Lung (tissue), 13 donors: ENCODE measurements around the gene MACROD1. TPM values are rescaled to one million over a fixed set of nuclear protein-coding genes. Genes with fewer than 3 reads are reported as not detected.

Experiments used
- ATAC-seq: fragments of 200-7000 bp; cut with Tn5 transposase; one replicate; pipeline ENCODE4 v1.9.1; 2020; ENCODE audit warnings: moderate number of reproducible peaks; ENCODE audit not compliant: insufficient read depth, low FRiP score
- DNase-seq, 3 donors: peaks; one replicate each; pipeline ENCODE4 v3.0.0-alpha.2; 2013 to 2017
- H3K27ac ChIP-seq, 2 donors: one replicate each; pipeline ENCODE4 v1.5.1; 2013; ENCODE audit warnings: mild to moderate bottlenecking in 2 of 2, moderate library complexity in 2 of 2, control low read depth in 1 of 2, inconsistent platforms in 1 of 2, low read depth in 1 of 2, low read length in 1 of 2
- H3K27me3 ChIP-seq, 3 donors: one replicate each; pipeline ENCODE4 v1.5.1; 2013; ENCODE audit warnings: low read length in 2 of 3; ENCODE audit not compliant: control insufficient read depth in 3 of 3, insufficient read depth in 3 of 3
- H3K36me3 ChIP-seq, 4 donors: one replicate each; pipeline ENCODE4 v1.5.1; 2013; ENCODE audit warnings: low read length in 4 of 4, mild to moderate bottlenecking in 1 of 4, moderate library complexity in 1 of 4; ENCODE audit not compliant: control insufficient read depth in 4 of 4, insufficient read depth in 4 of 4
- H3K4me1 ChIP-seq, 5 donors: one replicate each; pipeline ENCODE4 v1.5.1; 2013; ENCODE audit warnings: low read length in 5 of 5, mild to moderate bottlenecking in 2 of 5, moderate library complexity in 1 of 5; ENCODE audit not compliant: control insufficient read depth in 5 of 5, insufficient read depth in 5 of 5
- H3K4me3 ChIP-seq: one replicate; pipeline ENCODE4 v1.5.1; 2013; ENCODE audit warnings: mild to moderate bottlenecking, control low read depth, moderate library complexity
- H3K9ac ChIP-seq, 2 donors: one replicate each; pipeline ENCODE4 v1.5.1; 2013; ENCODE audit warnings: low read length in 2 of 2, control low read depth in 1 of 2; ENCODE audit not compliant: insufficient read depth in 1 of 2
- H3K9me3 ChIP-seq, 4 donors: one replicate each; pipeline ENCODE4 v1.5.1; 2013; ENCODE audit warnings: low read length in 3 of 4, mild to moderate bottlenecking in 1 of 4, moderate library complexity in 1 of 4; ENCODE audit not compliant: control insufficient read depth in 4 of 4, insufficient read depth in 3 of 4
- WGBS, 2 donors: extraction: QIAGEN DNeasy Blood & Tissue Kit; methylation state at CpG; one replicate each; pipeline ENCODE4 v1.1.7; 2013; 5-methylcytosine and 5-hydroxymethylcytosine counted together
- polyA plus RNA-seq, 2 donors: library from polyadenylated mRNA; stranded (reverse); fragments of 200-250 nt; gene quantifications; one replicate each; pipeline ENCODE4 v1.2.1, GENCODE V29; 2013
- small RNA-seq: library from RNA; depleted of rRNA; stranded (forward); fragments of <200 nt; gene quantifications from one replicate; pipeline ENCODE3, GENCODE V24; 2014; ENCODE audit warnings: low replicate concordance
- total RNA-seq, 2 donors: library from RNA; depleted of rRNA in 1 of 2; stranded (reverse); fragments of >200 nt in 1 of 2; gene quantifications; one replicate each; pipeline ENCODE4 v1.2.1, GENCODE V29; 2014 to 2021
- TF ChIP-seq, protein P1 (sequence below): IDR thresholded peaks from 2 replicates; pipeline ENCODE4 v1.5.1; 2012; ENCODE audit warnings: mild to moderate bottlenecking; ENCODE audit errors: control extremely low read depth, extremely low read depth
- donor health status: control.
- donor health status: control.
- donor health status: Bipolar disorder and iron deficiency.
- donor health status: healthy.
- donor health status: DM: yes; HTN: yes; CAD: no.

The MACROD1 gene
- total and polyA plus RNA-seq, 4 donors = 9.9 to 70.0 (median 19.0) TPM

DNA sequence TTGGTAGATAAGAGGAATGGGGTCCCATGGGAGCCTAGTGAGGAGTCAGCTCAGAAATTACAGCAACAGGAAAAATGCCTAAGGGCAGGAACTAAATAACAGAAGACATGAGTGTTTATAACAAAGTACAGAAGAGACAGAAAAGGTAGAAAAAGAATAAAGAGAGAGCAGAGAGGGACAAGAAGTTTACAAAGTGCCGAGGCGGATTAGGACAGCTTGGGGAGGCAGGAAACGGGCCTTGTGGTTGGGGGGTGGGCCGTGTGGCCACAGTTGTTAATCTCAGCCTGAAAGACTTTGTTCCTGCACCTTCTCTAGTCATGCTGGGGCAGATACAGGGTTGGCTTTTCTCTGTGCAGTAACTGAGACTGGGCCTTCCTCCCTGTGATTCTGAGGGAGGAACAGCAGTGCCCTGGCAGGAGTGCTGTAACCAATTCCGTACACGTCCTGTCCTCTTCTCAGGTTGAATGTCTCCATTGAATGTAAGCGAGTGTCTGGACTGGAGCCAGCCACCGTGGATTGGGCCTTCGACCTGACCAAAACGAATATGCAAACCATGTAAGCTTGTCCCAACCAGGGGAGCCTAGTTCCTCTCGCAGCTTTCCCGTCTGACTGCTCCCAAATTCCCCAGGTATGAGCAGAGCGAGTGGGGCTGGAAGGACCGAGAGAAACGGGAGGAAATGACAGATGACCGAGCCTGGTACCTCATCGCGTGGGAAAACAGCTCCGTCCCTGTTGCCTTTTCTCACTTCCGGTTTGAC is 214.0 kb downstream of the MACROD1 start:
- H3K9me3 ChIP-seq = peaks cover 0 to 2% (median 0%) of the 10 kb centered on the region in 4 donors
- WGBS, 2 donors = 61 to 77% methylated on average over 20 of the region's 20 CpGs
- no peak overlapping the region for H3K4me3 ChIP-seq
- ATAC-seq (no peak), DNase-seq (no peak)
- H3K27ac ChIP-seq = no peak overlapping the region
- TF ChIP-seq, protein P1, sequence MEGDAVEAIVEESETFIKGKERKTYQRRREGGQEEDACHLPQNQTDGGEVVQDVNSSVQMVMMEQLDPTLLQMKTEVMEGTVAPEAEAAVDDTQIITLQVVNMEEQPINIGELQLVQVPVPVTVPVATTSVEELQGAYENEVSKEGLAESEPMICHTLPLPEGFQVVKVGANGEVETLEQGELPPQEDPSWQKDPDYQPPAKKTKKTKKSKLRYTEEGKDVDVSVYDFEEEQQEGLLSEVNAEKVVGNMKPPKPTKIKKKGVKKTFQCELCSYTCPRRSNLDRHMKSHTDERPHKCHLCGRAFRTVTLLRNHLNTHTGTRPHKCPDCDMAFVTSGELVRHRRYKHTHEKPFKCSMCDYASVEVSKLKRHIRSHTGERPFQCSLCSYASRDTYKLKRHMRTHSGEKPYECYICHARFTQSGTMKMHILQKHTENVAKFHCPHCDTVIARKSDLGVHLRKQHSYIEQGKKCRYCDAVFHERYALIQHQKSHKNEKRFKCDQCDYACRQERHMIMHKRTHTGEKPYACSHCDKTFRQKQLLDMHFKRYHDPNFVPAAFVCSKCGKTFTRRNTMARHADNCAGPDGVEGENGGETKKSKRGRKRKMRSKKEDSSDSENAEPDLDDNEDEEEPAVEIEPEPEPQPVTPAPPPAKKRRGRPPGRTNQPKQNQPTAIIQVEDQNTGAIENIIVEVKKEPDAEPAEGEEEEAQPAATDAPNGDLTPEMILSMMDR = no peak
- no peaks in the 10 kb centered on the region for H3K4me1 ChIP-seq
- H3K36me3 ChIP-seq = peaks cover 8 to 28% (median 24%) of the 10 kb centered on the region in 4 donors
- no peak overlapping the region for H3K9ac ChIP-seq
- no peaks in the 10 kb centered on the region for H3K27me3 ChIP-seq

Small RNA genes lying within 50 kb of the gene (small RNA-seq; reads per million reads assigned to genes)
- gene RNU6-45P = not detected

Other genes with a start within 250 kb of the MACROD1 start
- gene RCOR2, start 248.9 kb downstream of the MACROD1 start, total RNA-seq = 1 to 10 TPM; 1.4 to 1.6 TPM
- gene RCOR2, start 248.9 kb downstream of the MACROD1 start, polyA plus RNA-seq = under 1 TPM; 0.16 to 0.37 TPM
- gene NAA40, start 227.1 kb downstream of the MACROD1 start, total RNA-seq = 10 to 100 TPM; 18.1 to 20.5 TPM
- 1 to 10 TPM; 9.2 to 9.6 TPM for gene NAA40, start 227.1 kb downstream of the MACROD1 start, polyA plus RNA-seq
- 100 to 1,000 TPM; 149 to 362 TPM for gene COX8A, start 191.5 kb downstream of the MACROD1 start, total RNA-seq
- 100 to 1,000 TPM; 666 to 779 TPM for gene COX8A, start 191.5 kb downstream of the MACROD1 start, polyA plus RNA-seq
- 10 to 100 TPM; 40.8 to 72.2 TPM for gene OTUB1, start 179.7 kb downstream of the MACROD1 start, total RNA-seq
- gene OTUB1, start 179.7 kb downstream of the MACROD1 start, polyA plus RNA-seq = 10 to 100 TPM; 72.5 to 95.2 TPM
- gene FLRT1, start 130.2 kb downstream of the MACROD1 start, total RNA-seq = under 1 TPM; 0.18 to 0.34 TPM
- under 1 TPM; 0.02 to 0.06 TPM for gene FLRT1, start 130.2 kb downstream of the MACROD1 start, polyA plus RNA-seq
- 100 to 1,000 TPM; 107 to 122 TPM for gene STIP1, start 20.1 kb upstream of the MACROD1 start, total RNA-seq
- gene STIP1, start 20.1 kb upstream of the MACROD1 start, polyA plus RNA-seq = 10 to 100 TPM; 75.9 to 82.1 TPM
- gene FERMT3, start 40.6 kb upstream of the MACROD1 start, total RNA-seq = 100 to 1,000 TPM in 1 of 2 donors, 10 to 100 TPM in 1; 17.4 to 102 TPM
- gene FERMT3, start 40.6 kb upstream of the MACROD1 start, polyA plus RNA-seq = 100 to 1,000 TPM in 1 of 2 donors, 10 to 100 TPM in 1; 67.3 to 182 TPM
- gene TRPT1, start 60.1 kb upstream of the MACROD1 start, total RNA-seq = 10 to 100 TPM; 18.3 to 34.0 TPM
- gene TRPT1, start 60.1 kb upstream of the MACROD1 start, polyA plus RNA-seq = 10 to 100 TPM; 34.6 to 62.5 TPM
- gene NUDT22, start 60.2 kb upstream of the MACROD1 start, total RNA-seq = 10 to 100 TPM; 23.7 to 90.2 TPM
- gene NUDT22, start 60.2 kb upstream of the MACROD1 start, polyA plus RNA-seq = 10 to 100 TPM; 62.0 to 67.8 TPM
- 10 to 100 TPM; 22.7 to 34.1 TPM for gene DNAJC4, start 64.4 kb upstream of the MACROD1 start, total RNA-seq
- gene DNAJC4, start 64.4 kb upstream of the MACROD1 start, polyA plus RNA-seq = 10 to 100 TPM; 34.6 to 58.4 TPM
- 100 to 1,000 TPM in 1 of 2 donors, 10 to 100 TPM in 1; 37.8 to 124 TPM for gene VEGFB, start 68.5 kb upstream of the MACROD1 start, total RNA-seq
- gene VEGFB, start 68.5 kb upstream of the MACROD1 start, polyA plus RNA-seq = 100 to 1,000 TPM in 1 of 2 donors, 10 to 100 TPM in 1; 43.7 to 115 TPM
- gene FKBP2, start 75.0 kb upstream of the MACROD1 start, total RNA-seq = 10 to 100 TPM; 65.2 to 93.0 TPM
- gene FKBP2, start 75.0 kb upstream of the MACROD1 start, polyA plus RNA-seq = 100 to 1,000 TPM; 207 to 397 TPM
- 100 to 1,000 TPM in 1 of 2 donors, 10 to 100 TPM in 1; 28.2 to 185 TPM for gene PPP1R14B, start 80.8 kb upstream of the MACROD1 start, total RNA-seq
- gene PPP1R14B, start 80.8 kb upstream of the MACROD1 start, polyA plus RNA-seq = 100 to 1,000 TPM; 119 to 241 TPM
- 10 to 100 TPM; 18.2 to 32.0 TPM for gene PLCB3, start 85.4 kb upstream of the MACROD1 start, total RNA-seq
- 10 to 100 TPM; 15.0 to 17.1 TPM for gene PLCB3, start 85.4 kb upstream of the MACROD1 start, polyA plus RNA-seq
- 10 to 100 TPM; 69.5 to 74.1 TPM for gene BAD, start 118.6 kb upstream of the MACROD1 start, total RNA-seq
- gene BAD, start 118.6 kb upstream of the MACROD1 start, polyA plus RNA-seq = 100 to 1,000 TPM in 1 of 2 donors, 10 to 100 TPM in 1; 77.0 to 127 TPM
- 10 to 100 TPM; 14.5 to 59.1 TPM for gene GPR137, start 119.7 kb upstream of the MACROD1 start, total RNA-seq
- gene GPR137, start 119.7 kb upstream of the MACROD1 start, polyA plus RNA-seq = 10 to 100 TPM; 22.8 to 32.2 TPM
- not detected for gene KCNK4, start 125.2 kb upstream of the MACROD1 start, total RNA-seq
- under 1 TPM in 1 of 2 donors, not detected in 1; 0.09 TPM for gene KCNK4, start 125.2 kb upstream of the MACROD1 start, polyA plus RNA-seq
- gene CATSPERZ, start 134.2 kb upstream of the MACROD1 start, total RNA-seq = under 1 TPM in 1 of 2 donors, not detected in 1; 0.67 TPM
- under 1 TPM; 0.31 to 0.98 TPM for gene CATSPERZ, start 134.2 kb upstream of the MACROD1 start, polyA plus RNA-seq
- 10 to 100 TPM; 10.8 to 78.3 TPM for gene ESRRA, start 139.4 kb upstream of the MACROD1 start, total RNA-seq
- 10 to 100 TPM; 67.7 to 88.4 TPM for gene ESRRA, start 139.4 kb upstream of the MACROD1 start, polyA plus RNA-seq
- gene TRMT112, start 151.4 kb upstream of the MACROD1 start, total RNA-seq = 100 to 1,000 TPM; 154 to 173 TPM
- 100 to 1,000 TPM; 237 to 484 TPM for gene TRMT112, start 151.4 kb upstream of the MACROD1 start, polyA plus RNA-seq
- gene PRDX5, start 152.0 kb upstream of the MACROD1 start, total RNA-seq = 100 to 1,000 TPM; 165 to 306 TPM
- gene PRDX5, start 152.0 kb upstream of the MACROD1 start, polyA plus RNA-seq = 100 to 1,000 TPM; 443 to 777 TPM
- 10 to 100 TPM; 13.6 to 32.7 TPM for gene CCDC88B, start 174.1 kb upstream of the MACROD1 start, total RNA-seq
- 10 to 100 TPM; 54.2 to 56.8 TPM for gene CCDC88B, start 174.1 kb upstream of the MACROD1 start, polyA plus RNA-seq
- 10 to 100 TPM; 25.3 to 53.8 TPM for gene RPS6KA4, start 193.0 kb upstream of the MACROD1 start, total RNA-seq
- 10 to 100 TPM; 30.0 to 40.9 TPM for gene RPS6KA4, start 193.0 kb upstream of the MACROD1 start, polyA plus RNA-seq